GM10266 (cell line): ENCODE measurements around the gene GP1BB.

Experiments used
- DNase-seq: peaks from one replicate; pipeline ENCODE4 v3.0.0; 2012; ENCODE audit errors: extremely low spot score
- CTCF ChIP-seq: IDR thresholded peaks from 2 replicates; pipeline ENCODE4 v1.5.1; 2012; ENCODE audit warnings: mild to moderate bottlenecking, low read depth; ENCODE audit not compliant: control insufficient read depth, insufficient read depth; ENCODE audit errors: missing control alignments

Gene GP1BB

GRCh38 chr22:19719488-19720021 is 3.8 kb upstream of the GP1BB start:
- DNase-seq, result no peak
- no peak for TF ChIP-seq CTCF

GRCh38 chr22:19720150-19720827 is 3.0 kb upstream of the GP1BB start:
- no peak for TF ChIP-seq CTCF
- no peak for DNase-seq

- TF ChIP-seq CTCF, result no peak
- no peak for DNase-seq
Measured at GRCh38 chr22:19720999-19721329, 2.4 kb upstream of the GP1BB start.

- TF ChIP-seq CTCF, result no peak
- DNase-seq, result no peak
Measured at GRCh38 chr22:19721330-19722177, 1.8 kb upstream of the GP1BB start.

- DNase-seq, result no peak
- no peak for TF ChIP-seq CTCF
Measured at GRCh38 chr22:19722178-19722981, 959 bp upstream of the GP1BB start.

GRCh38 chr22:19722982-19723231 is 432 bp upstream of the GP1BB start:
- no peak for DNase-seq
- TF ChIP-seq CTCF, result no peak
